ENCODE measurements around the gene FDPS.
"Not testable (repeated sequence)": the region's sequence is repeated elsewhere in the genome, so short reads cannot be mapped to it uniquely, and the experiment has no call there.

Gene FDPS

DNA sequence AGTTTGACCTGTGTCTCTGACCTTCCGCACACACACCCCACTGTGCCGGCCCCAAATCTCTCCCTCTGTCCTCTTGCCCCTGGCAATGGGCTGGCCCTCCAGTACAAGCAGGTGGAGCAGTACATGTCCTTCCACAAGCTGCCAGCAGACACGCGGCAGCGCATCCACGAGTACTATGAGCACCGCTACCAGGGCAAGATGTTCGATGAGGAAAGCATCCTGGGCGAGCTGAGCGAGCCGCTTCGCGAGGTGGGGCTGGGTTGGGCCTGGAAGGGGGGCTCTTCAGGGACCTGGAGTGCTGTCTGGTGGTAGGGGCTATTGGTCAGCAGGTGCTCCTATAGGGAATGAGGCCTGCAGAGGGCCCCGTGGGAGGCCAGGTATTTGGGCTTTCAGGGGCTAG lies 23.6 kb upstream of the FDPS start:
- no peak for DNase-seq

DNA sequence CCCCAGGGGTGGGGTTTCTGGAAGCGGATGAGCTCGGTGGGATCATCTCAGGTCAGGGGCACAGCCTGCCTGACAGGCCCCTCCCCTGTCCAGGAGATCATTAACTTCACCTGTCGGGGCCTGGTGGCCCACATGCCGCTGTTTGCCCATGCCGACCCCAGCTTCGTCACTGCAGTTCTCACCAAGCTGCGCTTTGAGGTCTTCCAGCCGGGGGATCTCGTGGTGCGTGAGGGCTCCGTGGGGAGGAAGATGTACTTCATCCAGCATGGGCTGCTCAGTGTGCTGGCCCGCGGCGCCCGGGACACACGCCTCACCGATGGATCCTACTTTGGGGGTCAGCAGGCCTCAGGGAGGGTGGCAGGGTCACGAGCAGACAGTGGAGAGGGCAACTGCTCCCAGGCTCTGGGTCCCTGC lies 23.0 kb upstream of the FDPS start:
- DNase-seq, result no peak

DNA sequence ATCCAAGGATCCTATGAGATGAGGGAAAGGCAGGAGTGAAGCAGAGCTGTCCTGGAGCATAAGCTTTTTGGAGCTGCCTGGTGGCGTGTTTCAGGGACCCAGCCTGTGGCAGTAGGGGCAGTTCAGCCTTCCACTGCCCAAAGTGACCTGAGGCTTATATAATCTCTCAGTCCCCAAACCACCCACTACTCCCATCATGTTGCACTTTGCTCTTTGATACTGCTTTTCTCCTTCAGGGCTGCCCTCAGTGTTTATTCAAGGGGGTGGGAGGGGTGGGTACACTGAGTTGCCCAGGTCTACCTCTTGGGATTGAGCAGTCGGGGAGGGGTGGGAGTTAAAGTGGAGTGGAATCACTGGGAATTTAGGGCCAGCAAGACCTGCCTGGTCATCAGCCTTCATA lies 22.1 kb upstream of the FDPS start:
- DNase-seq, result no peak

DNA sequence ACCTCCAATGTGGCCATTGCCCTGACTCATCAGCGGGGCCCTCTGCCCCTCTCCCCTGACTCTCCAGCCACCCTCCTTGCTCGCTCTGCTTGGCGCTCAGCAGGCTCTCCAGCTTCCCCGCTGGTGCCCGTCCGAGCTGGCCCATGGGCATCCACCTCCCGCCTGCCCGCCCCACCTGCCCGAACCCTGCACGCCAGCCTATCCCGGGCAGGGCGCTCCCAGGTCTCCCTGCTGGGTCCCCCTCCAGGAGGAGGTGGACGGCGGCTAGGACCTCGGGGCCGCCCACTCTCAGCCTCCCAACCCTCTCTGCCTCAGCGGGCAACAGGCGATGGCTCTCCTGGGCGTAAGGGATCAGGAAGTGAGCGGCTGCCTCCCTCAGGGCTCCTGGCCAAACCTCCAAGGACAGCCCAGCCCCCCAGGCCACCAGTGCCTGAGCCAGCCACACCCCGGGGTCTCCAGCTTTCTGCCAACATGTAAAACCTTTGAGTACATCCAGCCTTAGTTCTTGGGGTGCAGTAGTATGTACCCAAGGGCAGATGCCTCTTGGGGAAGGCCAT lies 20.6 kb upstream of the FDPS start:
- DNase-seq, result no peak

DNA sequence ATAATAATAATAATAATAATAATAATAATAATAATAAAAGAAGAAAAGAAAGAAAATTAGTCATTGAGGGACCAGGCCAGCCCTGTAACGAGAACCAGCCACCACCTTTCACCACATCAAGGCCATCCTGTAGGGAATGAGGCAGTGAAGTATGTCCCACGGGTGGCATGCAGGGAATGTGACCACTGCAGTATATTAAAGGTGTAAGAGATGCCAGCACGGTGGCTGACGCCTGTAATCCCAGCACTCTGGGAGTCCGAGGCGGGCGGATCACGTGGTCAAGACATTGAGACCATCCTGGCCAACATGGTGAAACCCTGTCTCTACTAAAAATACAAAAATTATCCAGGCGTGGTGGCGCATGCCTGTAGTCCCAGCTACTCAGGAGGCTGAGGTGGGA lies 17.7 kb upstream of the FDPS start:
- not testable (repeated sequence) for DNase-seq

DNA sequence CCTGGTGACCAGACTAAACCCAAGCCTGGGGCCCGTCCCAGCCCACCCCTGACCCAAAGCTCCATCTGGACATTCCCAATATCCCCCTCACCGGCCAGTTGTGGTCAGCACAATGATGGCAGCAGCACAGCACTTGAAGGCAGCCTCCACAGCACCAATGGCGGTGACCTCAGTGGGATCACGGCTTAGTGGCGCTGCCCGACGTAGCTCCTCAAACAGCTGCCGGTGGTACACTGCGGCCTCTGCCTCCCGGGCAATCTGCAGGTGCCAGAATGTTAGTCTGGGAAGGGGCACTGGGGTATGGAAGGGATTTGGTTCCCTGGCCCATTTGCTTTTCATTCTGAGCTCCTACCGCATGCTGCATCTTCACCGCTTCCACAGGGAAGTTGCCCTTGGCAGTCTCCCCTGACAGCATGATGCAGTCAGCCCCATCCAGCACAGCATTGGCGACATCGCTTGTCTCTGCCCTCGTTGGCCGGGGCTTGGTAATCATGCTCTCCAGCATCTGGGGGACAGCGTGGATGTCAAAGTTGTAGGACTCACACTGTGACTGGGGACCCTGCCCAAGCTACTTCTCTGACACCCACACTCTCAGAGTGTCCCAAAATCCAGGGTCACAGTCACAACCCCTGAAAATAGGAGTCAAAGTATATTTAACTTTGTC lies 15.4 kb upstream of the FDPS start:
- no peak for DNase-seq

DNA sequence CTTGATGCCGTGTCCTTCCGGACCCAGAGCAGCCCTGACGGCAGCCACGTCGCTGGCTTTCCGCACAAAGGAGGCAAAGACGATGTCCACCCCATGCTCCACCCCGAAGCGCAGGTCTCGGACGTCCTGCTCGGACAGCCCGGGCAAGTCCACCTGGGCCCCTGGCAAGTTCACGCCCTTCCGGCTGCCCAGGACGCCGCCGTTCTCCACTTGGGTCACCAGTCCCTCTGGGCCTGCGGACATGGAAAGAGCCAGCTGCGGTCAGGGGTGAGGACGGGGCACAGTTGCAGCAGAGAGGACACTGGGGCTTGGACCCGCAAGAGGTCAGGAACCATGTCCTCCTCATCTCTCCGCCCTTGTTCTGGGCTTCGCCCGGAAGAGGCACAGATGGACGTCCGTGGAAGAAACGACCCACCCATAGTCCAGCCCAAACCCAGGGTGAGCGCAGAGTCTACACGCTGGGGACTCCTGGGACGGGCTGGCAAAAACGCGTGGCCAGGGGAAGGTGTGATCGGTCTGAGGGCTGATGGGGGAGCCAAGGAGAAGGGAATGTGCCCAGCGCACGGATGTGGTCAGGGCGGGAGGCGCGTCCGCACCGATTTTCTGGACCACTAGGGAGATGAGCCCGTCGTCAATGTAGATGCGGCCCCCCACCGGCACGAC lies 14.0 kb upstream of the FDPS start:
- no peak for DNase-seq

DNA sequence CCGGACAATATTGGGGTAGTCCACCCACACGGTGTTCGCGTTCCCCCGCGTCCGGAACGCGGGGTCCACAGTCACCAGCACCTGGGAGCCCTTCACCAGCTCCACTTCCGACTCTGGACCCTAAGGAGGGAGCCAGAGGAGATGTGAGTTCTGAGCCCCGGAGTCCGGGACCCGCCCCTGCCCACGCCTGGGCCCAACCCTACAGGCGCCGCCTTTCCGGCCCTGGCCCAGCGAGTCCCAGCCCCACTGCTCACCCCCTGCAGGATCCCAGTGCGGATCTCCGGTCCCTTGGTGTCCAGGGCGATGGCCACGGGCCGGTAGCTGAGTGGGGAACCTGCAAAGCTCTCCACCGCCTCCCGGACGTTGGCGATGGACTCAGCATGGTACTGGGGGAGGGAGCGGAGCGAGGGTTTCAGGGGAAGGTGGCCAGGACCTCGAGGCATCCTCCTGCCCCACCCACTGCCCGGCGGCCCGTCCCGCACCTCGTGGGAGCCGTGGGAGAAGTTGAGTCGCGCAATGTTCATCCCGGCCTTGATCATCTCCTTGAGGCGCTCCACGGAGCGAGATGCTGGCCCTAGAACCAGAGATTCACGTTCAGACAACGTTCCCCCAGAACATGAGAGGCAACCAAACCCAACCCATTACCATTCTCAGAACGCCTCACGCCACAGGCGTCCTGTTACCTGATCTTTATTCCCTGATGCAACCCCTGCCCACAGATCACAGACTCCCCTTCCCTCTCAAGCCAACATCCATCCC lies 13.3 kb upstream of the FDPS start:
- DNase-seq, result no peak

DNA sequence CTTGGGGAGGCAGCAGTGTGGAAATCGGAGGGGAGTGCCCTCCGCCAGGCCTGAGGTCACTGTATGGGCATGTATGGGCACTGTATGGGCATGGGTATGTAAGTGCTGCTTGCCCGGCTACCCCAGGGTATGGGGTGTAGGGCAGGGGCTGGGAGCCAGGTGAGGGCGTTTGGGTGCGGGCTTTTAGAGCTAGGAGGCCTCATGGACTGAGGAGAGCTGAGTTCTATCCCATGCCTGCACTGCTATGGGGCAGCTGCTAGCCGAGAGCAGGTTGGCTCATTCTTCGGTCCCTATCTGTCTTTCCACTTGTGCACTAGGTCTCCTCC lies 12.8 kb upstream of the FDPS start:
- DNase-seq, result no peak

DNA sequence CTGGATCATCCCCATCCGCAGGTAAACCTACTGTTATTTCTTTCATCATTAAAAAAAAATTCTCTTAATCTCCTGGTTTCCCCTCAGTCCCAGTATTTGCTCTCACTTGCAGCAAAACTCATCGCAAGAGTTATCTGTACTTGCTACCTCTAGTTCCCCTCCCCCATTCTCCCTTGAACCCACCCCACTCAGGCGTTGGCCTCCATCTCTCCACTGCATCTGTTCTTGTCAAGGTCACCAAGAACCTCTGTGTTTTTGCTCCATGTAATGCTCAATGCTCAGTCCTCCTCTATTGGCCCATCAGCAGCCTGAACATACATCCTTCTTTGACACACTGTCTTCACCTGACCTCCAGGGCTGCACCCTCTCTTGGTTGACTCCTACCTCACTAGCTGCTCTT lies 12.0 kb upstream of the FDPS start:
- DNase-seq, result no peak

DNA sequence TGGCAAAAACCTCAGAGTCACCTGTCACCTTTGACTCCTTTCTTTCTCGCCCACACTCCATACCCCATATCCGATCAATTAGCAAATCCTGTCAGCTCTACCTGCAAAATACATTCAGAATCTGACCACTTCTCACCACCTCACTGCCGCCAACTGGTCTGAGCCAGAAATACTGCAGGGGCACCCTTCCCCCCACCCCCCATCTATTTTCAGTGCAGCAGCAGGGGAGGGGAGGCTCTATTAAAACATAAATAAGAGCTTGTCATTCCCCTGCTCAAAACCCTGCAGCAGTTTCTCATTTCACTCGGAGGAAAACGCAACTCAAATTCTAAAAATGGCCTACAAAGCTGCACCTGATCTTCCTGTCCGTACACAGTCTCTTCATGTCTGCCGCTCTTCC lies 11.3 kb upstream of the FDPS start:
- no peak for DNase-seq

DNA sequence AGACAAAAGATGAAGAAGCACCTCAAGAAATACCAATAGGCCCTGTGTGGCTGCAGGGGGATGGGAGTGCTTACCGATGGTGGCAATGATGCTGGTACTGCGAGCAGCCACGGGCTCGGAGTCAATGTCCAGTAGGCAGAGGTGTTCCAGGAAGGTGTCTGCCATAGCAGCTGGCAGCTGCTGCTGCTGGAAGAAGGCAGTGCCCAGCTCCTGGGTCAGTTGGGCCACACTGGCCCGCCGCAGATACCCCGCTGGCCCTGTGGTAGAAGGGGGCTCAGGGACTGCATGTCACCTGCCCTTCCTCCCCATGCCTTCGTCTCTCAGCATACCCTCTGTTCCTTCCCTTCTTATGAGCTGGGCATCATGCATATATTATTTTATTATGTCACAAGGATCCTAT lies 8.6 kb upstream of the FDPS start:
- DNase-seq, result no peak

DNA sequence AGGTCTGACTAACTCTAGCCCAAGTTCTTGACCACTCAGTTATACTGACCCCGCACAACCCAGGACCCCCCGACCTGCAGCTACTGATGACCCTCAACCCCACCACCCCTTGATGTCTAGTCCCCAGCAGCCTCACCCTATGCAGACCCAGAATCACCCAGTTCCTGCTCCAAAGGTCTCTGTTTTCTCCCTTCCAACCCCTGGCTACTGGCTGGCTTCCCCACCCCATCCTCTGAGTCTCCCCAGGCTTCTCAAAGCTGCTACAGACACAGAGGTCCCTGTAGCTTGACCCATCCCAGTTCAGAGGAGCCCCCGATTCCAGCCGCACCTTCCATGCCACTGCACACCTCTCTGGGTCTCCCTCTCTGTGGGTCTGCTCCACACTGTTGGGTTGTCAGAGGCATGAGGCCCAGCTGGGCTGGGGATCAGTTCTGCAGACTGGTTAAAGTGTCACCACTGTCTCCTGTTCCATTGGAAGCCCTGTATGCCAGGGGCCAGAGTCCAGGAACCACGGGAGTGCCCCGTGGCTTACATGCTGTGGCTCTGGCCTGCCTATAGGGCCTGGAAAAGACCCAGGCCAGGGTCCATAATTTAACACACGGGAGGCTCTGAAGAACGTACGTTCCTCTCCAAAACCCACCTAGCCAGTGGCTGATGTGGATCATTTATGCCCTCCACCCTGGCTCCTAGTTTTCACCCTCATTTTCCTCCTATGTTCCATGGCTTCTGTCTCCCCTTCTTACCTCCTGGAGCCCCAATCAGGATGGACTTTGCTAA lies 7.9 kb upstream of the FDPS start:
- no peak for DNase-seq

DNA sequence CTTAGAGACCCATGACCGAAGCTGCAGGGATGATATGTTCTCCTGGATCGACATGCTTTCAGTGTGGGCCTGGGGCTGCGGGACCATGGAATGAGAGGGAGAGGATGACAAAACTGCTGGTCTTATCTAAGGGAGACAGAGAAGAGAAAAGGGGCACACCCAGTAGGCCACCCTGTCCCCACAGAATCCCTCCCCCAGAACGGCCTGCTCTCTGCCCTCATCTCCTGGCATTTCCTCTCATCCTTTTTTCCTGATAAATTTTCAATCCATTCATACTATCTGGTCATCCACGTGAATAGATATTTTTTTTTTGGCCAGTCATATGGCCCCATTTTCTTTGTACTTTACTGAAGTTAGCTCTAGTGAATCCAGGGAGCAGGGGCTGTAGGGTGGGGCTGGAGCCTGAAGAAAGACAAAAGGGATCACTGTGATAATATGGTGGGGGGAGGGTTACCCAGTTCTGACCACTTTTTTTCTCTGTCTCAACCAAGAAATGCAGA lies 7.3 kb upstream of the FDPS start, which contains the start of gene PKLR:
PKLR (minus strand) TSS at position 97 of the 500 bp plus-strand sequence; CDS start at position 54, 43 bp downstream.
- no peak for DNase-seq

DNA sequence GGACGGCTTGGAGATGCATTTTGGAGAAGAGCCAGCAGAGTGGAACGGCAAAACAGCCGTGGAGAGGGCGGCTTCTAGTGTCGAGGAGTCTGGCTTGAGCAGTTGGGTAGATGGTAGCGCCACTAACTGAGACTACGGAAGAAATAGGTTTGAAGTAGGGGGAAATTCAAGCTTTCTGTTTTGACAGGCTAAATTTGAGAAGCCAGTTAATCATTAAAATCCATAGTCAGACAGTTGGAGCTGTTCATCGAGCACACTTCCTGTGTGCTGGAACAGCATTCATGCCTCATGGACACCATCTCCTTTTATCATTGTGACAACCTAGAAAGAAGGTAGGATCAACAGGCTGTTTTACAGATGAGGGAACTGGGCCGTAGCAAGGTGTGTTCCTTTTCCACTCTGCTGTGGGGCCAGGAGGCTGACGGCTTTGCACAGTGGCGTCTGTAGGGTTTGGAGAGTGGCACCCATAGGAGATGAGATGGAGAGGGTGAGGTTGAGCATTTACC lies 4.1 kb upstream of the FDPS start:
- DNase-seq, result no peak

DNA sequence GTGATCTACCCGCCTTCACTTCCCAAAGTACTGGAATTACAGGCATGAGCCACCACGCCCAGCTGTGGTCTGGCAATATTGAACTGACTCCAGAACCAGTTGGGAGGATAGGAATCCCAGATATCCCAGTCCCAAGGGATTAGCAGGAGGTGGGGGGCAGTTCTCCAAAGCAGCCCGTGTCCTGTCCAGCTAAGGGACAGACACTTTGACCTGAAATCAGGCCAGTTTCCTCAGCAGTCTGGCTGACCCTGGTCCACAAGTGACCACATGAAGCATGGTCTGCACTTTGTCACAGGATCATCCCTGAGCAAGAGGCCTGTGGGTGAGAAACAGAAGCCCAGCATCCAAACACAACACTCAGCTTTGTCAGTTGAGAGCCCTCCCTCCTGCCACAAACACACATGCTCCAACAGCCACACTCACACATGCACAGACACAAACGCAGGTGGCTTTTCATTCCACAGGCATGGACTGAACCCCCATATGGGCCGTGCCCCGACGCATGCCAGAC lies 2.7 kb upstream of the FDPS start:
- no peak for DNase-seq

DNA sequence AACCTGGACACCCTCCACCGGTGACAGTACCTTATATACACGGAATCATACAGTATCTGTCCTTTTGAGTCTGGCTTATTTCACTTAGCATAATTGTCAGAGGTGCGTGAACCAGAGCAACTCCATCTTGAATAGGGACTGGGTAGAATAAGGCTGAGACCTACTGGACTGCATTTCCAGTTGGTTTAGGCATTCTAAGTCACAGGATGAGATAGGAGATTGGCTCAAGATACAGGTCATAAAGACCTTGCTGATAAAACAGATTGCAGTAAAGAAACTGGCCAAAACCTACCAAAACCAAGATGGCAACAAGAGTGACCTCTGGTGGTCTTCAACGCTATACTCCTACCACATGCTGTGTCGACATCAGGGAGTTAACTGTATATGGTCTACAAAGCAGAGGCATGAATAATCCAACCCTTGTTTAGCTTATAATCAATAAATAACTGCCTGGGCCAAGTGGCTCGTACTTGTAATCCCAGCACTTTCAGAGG lies 1.4 kb upstream of the FDPS start:
- DNase-seq, result no peak

DNA sequence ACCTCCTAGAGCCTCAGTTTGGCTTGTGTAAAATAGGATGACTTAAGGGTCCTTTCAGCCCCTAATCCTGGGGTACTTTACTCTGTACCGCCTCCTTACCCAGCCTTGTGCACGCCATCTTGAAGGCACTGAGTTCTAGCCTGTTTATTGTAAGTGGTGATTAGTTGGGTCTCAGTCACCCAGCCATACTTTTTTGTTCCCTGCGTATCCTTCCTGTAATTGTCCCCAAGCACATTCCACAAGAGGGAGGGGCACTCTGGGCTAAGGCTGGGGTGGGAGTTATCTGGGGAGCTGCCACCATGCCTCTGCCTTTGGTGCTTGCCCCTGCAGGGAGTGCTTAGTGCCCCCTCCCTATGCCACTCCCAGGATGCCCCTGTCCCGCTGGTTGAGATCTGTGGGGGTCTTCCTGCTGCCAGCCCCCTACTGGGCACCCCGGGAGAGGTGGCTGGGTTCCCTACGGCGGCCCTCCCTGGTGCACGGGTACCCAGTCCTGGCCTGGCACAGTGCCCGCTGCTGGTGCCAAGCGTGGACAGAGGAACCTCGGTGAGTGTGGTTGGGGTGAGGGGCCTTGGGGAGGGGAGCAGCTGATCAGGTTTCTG lies 856 bp downstream of the FDPS start:
- DNase-seq, result peak in 18 of 51 donors; percentile 6 to 48 (median 21)

DNA sequence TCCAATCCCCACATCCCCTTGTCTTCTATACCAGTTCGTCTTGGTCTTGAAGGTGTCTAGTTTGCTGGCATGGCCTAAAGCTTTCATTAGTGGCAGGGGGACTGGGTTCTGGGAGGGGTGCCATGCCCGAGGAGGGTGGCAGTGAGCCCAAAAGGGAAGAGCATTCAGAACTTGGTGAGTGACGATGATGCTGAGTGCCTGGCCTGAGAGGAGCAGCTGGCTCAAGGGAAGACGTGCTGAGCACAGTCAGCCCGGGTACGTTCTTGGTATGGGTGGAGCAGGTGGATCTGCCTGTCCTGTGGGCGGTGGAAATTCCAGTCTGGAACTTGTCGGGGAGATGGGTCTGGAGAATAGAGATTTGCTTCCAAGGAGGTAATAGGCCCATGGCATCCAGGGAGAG lies 4.6 kb downstream of the FDPS start:
- DNase-seq, result peak in 14 of 51 donors; percentile 7 to 36 (median 19)

DNA sequence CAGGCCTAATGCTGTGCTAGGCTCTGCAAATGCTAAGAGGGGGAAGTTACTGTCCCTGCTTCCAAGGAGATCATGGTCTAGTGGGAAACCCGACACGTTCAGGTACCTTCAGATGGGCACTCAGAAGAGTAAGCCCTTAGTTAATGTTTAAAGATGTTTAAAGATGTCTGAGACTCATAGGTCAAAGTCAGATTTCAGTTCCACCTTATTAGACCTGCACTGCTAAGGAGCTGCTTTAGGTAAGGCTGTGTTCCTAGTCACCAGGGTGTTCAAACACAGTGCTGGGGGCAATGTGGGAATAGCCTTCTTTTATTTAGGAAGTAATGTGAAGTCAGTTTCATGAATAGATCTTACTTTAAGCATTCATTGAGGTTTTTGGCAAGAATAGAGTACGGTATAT lies 8.3 kb downstream of the FDPS start:
- DNase-seq, result no peak

DNA sequence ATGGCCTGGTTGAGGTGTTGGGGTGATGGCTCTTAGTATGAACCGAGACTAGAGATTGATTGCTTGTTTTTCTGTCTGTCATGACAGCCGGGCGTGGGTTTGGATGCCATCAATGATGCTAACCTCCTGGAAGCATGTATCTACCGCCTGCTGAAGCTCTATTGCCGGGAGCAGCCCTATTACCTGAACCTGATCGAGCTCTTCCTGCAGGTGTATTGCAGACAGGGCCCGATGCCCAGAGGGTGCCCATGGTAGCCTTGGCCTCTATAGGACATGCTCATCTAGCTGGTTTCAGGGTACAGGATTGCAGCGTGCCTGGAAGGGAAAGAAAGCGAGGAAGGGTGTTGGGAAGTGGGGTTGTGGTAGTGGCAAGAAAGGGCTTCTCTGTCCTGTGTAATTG lies 9.4 kb downstream of the FDPS start:
- no peak for DNase-seq

Measured in hypothalamus (tissue), 51 donors.